Anterior cingulate cortex (tissue), 58 donors: ENCODE measurements around the gene PTK7.
A peak's percentile ranks its signal among the peaks of the same experiment; 100 is the strongest.
"Not testable (repeated sequence)": the region's sequence is repeated elsewhere in the genome, so short reads cannot be mapped to it uniquely, and the experiment has no call there.

Source experiments
- DNase-seq, 58 donors: peaks; one replicate each; lab custom pipeline; 2025; lab: John Stamatoyannopoulos, UW

Gene PTK7

DNA sequence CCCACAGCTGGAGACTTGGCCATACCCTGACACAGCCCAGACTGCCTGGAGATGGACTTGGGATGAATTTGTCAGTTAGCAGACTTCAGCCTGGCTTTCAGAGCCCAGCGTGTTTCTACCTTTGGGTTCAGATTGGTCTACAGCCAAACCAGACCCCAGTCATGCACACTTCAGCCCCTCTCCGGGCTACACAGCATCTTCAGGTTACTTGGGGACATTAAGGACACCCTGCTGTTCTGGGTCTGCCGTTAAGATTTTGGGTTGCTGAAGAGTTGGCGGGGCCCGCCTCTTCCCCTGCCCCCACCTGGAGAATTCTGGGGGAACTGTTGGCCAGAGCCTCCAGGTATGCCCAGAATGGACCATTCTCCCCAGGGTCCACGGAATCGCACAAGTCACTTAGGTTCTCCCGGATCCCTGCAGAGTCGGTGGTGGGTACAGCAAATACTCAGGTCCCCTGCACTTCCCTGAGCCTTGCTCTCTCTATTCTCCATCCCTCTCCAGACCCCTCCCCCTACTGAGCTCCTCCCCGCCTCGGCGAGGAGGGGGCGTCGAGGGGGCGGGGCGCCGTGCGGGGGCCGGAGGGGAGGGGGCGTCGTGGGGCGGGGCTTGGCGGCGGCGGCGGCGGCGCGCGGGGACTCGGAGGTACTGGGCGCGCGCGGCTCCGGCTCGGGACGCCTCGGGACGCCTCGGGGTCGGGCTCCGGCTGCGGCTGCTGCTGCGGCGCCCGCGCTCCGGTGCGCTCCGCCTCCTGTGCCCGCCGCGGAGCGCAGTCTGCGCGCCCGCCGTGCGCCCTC is at the start of gene PTK7:
Gene PTK7, plus strand, starts transcription at position 645 of the 794 bp plus-strand sequence. CDS start 175 bp downstream, outside the sequence.
- DNase-seq: peak in 32 of 58 donors; percentile 6 to 67 (median 29)

DNA sequence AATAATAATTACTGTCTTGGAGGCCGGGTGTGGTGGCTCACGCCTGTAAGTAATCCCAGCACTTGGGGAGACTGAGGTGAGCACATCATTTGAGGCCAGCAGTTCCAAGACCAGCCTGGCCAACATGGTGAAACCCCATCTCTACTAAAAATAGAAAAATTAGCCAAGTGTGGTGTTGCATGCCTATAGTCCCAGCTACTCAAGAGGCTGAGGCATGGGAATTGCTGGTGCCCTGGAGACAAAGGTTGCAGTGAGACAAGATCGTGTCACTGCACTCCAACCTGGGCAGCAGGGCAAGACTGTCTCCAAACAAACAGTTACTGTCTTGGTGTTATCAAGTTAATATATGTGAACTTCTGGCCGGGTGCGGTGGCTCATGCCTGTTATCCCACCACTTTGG is 49.7 kb upstream of the PTK7 start:
- no peak for DNase-seq

DNA sequence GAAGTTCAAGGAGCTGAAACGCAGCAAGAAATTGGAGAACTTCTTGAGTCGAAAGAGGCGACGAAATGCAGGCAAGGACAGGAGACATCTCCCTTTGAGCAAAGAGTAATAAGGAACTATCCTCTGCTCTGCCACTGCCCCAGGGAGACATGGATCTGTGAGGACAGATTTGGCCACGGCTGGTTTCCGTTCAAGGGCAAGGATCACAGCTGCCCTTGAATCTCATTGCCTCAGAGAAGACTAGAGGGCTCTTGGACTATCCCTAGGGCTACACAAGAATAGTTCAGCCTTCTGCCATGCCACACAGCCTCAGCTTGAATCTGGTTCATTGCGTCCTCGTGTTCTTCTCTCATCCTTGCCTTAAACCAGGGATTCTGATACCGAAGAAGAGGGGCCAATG is 47.0 kb upstream of the PTK7 start:
- no peak for DNase-seq

DNA sequence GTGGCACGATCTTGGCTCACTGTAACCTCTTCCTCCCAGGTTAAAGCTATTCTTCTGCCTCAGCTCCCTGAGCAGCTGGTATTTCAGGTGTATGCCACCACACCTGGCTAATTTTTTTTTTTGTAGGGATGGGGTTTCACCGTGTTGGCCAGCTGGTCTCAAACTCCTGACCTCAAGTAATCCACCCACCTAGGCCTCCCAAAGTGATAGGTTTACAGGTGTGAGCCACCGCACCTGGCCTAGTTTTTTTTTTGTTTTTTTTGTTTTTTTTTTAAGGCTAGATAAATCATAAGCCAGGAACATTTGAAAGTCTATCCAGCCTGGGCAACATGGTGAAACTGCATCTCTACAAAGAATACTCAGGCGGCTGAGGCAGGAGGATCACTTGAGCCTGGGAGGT is 43.8 kb upstream of the PTK7 start:
- no peak for DNase-seq

DNA sequence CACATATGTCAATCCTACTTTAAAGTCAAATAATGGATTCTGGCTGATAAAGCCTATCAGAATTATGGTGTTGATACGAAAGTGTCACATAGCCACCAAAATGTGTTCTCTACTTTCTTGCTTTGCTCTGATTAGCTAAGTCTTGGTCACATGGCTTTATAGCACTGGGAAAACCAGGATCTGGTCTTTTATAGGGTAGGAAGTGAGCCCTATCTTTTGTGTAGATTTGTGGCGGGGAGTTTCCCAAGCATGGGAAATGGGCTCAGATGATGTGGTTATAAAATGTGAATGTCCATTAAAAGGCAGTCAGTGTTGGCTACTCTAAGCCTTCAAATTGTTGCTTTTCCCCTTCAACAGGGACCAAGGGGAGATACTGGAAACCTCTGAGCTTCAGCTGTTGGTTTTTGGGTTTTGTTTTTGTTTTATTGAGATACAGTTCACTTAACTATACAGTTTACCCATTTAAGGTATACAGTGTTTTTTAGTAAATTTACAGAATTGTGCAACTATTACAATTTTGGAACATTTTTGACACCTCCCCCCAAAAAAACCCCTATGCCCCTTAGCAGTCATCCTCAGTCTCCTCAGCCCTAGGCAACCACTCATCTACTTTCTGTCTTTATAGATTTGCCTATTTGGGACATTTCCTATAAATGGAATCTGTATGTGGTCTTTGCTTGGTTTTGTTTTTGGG is 42.5 kb upstream of the PTK7 start:
- no peak for DNase-seq

DNA sequence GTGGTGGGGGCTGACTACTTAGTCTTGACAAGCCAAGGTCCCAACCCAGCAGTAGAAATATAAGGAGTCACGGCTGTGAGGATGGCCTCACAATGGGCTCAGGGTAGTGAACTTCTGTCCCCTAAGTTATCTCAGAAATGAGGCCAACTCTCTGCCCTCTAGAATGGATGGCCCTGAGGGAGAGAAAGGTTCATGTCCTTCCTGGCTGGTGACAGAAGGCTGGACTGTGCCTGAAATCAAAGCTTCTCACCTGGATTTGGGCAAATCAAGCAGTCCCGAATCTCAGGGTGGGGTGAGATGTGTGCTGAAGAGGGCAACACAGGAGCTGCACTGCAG is 42.0 kb upstream of the PTK7 start:
- DNase-seq: no peak

DNA sequence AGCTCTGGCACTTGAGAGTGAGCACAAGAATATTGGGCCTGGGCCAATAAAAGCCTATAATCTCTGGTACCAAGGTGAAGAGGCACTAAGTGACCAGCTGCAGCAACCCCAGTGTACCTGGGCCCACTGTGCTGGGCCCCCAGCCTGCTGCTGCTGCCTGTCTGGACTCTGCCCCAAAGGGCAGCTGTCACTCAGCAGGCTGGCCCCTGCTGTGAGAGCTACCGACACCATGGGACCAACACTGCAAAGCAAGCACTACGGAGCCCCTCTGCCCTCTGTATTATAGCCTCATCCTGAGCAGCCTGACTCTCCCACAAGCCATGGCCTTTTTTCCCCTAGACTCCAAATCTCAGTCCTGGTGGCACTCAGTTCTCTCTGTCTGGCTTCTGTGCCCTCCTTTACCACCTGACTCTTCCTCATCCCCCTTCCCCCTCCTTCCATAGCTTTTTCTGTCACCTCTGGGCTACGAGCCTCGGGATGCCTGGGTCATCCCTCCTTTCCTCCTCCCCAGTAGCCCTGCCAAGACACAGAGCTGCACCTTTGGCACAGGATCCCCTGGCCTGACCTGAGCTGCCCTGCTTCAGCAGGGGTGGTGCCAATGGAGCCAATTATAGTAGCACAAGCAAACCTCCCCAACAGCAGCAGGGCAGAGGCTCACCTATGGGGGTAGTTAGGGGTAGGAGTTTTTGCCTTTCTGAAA is 40.5 kb upstream of the PTK7 start:
- no peak for DNase-seq

DNA sequence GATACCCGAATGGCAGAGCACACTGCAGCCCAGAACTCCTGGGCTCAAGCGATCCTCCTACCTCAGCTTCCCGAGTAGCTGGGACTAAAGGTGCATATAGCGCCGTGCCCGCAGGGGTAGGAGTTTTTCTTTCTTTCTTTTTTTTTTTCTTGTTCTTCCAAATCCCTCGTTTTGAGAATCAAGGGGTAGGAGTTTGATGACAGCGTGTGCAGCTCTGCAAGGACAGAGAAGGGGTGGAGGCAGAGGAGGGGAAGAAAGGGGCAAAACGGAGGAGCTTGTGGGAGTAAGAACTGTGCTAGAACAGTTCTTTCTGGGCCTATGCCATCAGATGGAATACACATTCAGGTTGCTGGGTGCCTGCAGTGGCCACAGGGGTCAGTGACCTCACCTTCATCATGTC is 39.4 kb upstream of the PTK7 start:
- DNase-seq: peak in 1 of 58 donors; percentile 7

DNA sequence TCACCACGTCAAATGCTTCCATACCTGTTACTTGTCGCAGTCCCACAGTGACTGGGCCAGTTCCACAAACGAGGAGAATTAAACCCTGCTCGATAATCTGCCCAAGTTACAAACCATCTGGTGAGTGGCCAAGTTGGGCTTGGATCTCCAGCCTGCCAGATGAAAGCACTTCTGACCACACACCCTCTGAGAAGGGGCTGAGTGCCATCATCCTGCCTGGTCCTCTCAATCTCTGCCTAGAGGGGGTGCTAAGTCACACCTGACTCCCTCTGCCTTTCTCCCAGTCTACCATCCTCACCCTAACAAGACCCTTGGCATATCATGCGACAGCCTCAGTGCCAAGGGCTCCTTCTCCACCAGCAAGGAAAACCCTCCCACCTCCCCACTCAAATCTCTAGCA is 38.9 kb upstream of the PTK7 start:
- no peak for DNase-seq

DNA sequence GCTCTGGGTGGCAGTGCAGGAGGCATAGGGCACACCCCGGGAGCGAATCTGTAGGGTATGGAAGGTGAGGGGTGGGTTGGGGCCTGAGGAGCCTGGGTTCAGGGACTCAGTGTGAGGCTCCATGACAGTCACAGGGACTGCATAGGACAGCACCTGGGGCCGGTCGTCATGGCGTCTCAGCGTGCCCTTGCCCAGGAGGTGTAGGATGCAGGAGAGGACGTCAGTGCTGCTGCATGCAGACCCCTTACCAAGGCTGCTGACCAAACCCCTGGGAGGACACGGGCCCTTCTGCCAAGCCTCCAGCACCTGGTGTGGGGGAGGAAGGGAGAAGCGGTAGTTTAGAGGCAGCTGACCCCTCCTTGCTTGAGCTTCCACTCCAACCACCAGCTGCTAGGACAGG is 38.4 kb upstream of the PTK7 start:
- no peak for DNase-seq

DNA sequence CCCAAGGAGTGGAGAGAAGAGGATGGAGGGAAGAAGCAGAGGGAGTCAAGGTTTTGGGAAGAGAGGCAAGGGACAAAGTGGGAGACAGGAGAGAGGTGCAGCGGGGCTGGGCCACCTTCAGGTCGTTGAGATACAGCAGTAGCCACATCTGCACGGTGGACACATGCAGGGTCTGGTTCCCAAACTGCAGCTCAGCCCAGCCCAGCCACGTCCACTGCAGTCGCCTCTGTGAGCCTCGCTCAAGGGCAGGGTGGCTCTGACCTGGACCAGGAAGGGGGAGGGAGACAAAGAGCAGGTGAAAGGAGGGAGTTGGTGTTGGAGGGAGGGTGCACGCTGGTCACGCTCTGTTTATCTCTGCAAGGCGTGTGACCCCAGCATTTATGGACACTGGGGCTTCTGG is 37.4 kb upstream of the PTK7 start:
- DNase-seq: no peak

DNA sequence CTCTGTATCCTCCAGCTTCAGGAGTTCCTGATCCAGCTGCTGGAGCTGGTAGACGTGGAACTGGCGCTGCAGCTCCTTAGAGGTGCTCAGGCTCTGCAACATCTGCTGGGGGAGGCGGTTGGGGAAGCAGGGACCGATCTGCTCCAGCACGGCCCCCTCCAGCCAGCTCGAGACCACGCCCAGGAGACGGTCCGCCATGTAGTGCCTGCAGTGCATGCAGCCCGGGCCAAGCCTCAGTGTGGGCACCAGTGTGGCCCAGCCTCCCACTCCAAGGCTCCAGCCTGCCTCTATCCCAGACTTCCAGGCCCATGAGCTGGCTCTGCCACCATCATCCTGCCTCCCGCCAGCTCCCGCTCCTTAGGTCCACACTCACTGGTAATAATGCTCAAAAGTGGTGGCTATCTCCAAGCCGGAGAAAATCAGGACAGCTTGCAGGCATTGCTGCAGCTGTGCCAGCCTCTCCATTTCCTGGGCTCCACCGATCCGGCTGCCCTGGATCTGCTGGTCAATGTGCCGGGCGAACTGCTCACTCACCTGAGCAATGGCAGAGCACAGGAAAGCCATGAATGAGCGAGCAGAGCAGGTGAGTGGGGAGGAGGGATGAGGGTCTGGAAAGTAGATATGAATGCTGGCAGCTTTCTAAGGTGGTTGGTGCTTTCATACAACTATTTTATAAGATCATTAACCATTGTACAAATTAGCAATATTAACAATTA is 35.4 kb upstream of the PTK7 start:
- DNase-seq: no peak

DNA sequence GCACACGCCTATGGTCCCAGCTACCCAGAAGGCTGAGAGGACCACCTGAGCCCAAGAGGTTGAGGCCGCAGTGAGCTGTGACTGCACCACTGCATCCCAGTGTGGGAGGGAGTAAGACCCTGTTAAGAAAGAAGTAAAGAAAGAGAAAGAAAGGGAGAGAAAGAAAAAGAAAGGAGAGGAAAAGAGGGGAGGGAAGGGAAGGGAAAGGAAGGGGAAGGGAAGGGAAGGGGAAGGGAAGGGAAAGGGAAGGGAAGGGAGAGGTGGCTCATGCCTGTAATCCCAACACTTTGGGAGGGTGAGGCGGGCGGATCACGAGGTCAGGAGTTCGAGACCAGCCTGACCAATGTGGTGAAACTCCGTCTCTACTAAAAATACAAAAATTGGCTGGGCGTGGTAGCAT is 34.6 kb upstream of the PTK7 start:
- DNase-seq: not testable (repeated sequence)

DNA sequence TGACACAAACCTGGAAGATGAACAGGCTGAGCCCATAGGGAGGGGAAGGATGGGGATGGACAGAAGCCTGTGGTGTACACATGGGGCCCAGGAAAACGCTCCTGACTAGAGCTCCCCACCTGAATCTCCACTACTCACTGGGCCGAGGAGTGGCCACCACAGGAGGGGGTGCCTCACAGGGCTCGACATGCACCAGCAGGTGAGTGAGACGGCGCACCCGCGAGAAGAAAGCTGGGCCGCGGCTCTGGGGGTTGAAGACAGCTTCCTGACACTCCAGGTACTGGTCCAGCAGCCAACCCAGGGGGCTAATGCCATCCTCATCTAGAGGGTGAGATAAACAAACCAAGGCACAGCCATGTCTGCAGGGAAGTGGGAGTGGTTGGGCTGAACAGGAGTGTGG is 32.8 kb upstream of the PTK7 start:
- no peak for DNase-seq

DNA sequence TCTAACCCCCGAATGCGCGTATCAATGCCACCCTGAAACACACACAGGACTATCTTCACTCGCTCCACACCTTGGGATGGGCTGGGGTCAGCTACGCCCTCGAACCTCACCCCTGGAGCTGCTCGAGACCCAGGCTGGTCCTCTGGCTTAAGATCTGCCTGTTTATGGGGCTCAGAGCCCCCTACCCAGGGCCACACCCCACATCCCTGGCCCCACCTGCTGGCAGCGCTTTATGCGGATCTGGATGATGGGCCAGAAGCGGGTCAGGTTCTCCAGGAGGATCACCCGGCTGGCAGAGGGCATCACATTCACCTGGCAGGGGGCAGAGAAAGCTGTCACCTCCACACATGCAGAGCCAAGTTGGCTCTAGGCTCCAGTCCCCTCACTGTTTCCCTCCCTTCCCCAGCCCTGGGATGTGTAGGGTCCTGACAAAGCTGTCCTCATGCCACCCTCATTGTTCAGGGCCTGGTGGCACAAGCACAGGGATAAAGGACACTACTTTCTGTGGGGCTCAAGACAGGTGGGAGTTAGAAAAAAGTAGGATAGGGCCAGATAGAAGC is 30.7 kb upstream of the PTK7 start:
- no peak for DNase-seq

DNA sequence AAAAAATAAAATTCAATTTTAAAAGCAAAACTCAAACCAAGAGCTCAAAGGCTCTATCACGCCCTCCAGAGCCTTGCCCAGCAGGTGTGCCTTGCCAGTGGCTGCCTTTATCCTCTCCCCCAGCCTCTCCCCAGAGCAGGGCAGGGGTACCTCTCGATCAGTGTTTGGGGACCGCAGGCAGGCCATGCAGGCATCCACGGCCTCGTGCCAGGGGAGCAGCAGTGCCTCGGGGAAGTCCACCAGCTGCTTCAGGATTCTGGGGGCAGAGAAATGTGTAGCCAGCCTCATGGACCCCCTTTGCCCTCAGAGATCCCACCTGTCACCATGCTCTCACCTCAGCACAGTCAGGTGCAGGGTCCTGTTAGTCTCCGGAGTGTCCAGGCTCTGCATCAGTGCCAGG is 28.1 kb upstream of the PTK7 start:
- no peak for DNase-seq

DNA sequence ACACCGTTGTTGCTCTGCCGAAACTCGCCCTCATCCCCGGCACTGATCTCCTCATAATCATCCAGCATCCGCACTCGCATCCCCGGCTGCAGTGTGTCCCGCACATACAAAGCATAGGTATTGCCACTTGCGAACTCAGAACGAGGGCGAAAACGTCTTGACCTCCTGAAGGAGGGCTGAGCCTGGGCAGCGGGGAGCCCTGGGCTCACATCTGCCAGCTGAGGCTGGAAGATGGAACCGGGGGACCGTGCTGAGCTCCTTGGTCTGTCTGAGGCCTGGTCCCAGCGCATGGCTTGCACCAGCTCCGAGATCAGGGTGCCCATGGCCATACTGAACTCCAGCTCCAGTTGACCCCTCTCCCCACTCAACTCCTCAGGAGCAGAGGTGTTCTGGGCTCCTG is 25.1 kb upstream of the PTK7 start:
- DNase-seq: no peak

DNA sequence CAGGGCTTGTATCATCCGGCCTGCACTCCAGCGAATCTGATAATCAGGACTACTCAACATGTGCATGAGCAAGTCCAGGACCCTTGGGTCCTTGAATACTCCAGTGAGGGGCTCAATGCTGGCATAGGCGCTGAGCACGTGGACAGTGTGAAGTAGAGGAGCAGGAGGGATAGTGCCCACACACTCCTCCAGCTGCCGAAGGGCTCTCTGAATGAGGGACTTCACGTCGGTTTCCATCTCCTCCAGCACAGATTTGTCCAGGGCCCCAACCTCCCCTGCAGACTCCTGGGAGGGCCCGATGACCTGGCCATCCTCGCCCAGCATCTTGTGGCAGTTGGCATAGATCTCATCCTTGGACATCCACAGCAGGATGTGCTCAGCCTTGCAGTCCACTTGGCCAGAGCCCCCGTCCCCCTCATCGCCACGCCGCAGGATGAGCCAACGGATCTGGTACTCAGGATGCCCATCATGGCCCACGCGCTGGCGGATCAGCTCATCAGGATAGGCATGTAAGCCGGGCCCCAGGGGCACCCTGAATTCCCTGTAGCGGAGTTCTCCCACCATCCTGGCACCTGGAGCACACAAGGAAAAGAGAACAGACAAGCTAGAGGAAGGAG is 23.8 kb upstream of the PTK7 start:
- DNase-seq: no peak

DNA sequence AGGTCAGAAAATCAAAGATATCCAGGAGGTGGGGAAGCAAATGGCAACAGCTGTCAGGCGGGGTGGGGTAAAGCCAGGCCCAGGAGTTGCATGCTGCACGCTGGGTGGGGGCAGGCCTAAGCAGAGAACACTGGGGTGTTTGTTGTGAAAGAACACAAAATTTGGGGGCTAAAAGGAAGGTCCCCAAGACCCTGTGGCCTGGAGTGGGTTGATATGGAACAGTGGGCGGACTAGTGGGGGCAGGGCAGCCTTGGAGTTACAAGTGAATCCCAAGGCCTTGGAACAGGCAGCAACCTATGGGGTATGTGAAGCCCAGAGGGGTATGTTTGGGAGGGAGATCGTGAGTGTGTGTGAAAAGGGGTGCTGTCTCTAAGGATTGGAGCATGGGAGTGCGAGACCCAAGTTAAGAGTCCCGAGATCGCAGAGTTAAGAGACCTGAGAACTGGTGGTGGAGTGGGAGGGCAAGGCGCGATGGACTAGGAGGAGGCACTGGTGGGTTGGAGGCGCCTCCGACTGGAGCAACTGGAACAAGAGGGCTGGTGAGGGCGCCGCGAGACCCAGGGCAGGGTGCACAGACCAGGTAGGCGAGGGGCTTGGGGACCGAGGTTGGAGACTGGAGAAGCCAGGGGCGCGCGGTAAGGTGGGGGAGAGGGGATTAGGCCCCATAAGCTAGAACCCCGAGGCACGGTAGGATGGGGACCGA is 23.1 kb upstream of the PTK7 start:
- DNase-seq: peak in 4 of 58 donors; percentile 8 to 40 (median 31)
